ENCODE measurements around the gene NOC2L. TPM values are rescaled to one million over a fixed set of nuclear protein-coding genes. Genes with fewer than 3 reads are reported as not detected.

Gene NOC2L
- polyA plus RNA-seq, 1 donor = 49.2 TPM

GRCh38 chr1:897226-897625 is 61.8 kb downstream of the NOC2L start:
- H3K27ac ChIP-seq (ENCODE audit: low read length) = no peak overlapping the region
- no peaks in the 10 kb centered on the region for H3K36me3 ChIP-seq (ENCODE audit: control insufficient read depth, insufficient read depth, low read length)
- no peak overlapping the region for H3K4me3 ChIP-seq (ENCODE audit: low read length)
- no peaks in the 10 kb centered on the region for H3K4me1 ChIP-seq (ENCODE audit: control insufficient read depth, insufficient read depth, low read length)
- peaks cover 23% of the 10 kb centered on the region for H3K27me3 ChIP-seq (ENCODE audit: control insufficient read depth, insufficient read depth, low read length)
- 78% methylated on average over 4 of the region's 8 CpGs for WGBS (ENCODE audit: insufficient coverage, low lambda C conversion rate)
- no peak for DNase-seq
- H3K9me3 ChIP-seq (ENCODE audit: control insufficient read depth, low read depth, low read length) = no peaks in the 10 kb centered on the region

Other genes with a start within 250 kb of the NOC2L start
- 18.1 TPM for gene SAMD11, start 35.3 kb downstream of the NOC2L start, polyA plus RNA-seq
- 6.8 TPM for gene KLHL17, start 1.3 kb upstream of the NOC2L start, polyA plus RNA-seq
- 0.49 TPM for gene PLEKHN1, start 7.2 kb upstream of the NOC2L start, polyA plus RNA-seq
- gene PERM1, start 22.8 kb upstream of the NOC2L start, polyA plus RNA-seq = 0.22 TPM
- gene HES4, start 40.8 kb upstream of the NOC2L start, polyA plus RNA-seq = 10.7 TPM
- 26.0 TPM for gene ISG15, start 54.2 kb upstream of the NOC2L start, polyA plus RNA-seq
- 116 TPM for gene AGRN, start 60.9 kb upstream of the NOC2L start, polyA plus RNA-seq
- gene RNF223, start 115.0 kb upstream of the NOC2L start, polyA plus RNA-seq = 0.06 TPM
- gene C1orf159, start 156.8 kb upstream of the NOC2L start, polyA plus RNA-seq = 9.4 TPM
- gene TTLL10, start 214.6 kb upstream of the NOC2L start, polyA plus RNA-seq = 0.64 TPM
- gene TNFRSF18, start 247.3 kb upstream of the NOC2L start, polyA plus RNA-seq = 0.49 TPM

All from large intestine (tissue), 3 donors.